Measurements from ENCODE around the gene SEPTIN7.

Gene SEPTIN7

DNA sequence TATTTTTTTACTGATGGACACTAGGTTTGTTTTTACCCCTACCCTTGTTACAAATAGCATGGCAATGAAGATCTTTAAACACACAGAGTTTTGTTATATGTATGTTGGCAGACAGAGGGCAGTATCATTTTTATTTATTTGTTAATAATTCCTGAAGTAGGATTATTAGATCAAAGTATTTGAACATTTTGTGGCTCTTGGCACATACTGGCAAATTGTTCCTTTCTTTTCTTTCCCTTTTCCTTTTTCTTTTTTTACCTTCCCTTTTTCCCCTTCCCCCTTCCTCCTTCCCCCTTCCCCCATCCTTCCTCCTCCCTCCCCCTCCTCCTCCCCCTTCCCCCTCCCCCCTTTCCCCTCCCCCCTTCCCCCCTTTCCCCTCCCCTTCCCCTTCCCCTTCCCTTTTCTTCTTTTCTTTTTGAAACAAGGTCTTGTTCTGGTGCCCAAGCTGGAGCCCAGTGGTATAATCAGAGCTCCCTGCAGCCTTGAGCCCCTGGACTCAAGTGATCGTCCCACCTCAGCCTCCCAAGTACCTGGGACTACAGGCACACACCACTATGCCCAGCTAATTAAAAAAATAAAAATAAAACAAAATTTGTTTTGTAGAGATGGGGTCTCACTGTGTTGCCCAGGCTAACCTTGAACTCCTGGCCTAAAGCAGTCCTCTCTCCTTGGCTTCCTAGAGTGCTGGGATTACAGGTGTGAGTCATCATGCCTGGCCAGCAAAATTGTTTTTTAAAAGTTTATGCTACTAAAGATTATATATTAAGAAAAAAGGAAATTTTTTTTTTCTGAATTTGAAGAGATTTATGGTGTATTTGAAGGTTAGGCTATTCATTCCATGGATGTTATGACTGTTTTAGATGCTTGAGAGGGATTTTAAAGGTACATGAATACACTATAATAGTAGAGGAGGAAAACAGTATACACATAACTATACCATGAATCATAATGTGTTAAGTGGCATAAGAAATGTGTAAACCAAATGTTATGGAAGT lies 39.3 kb downstream of the SEPTIN7 start:
- DNase-seq (ENCODE audit: low read depth) = peak; percentile 40

DNA sequence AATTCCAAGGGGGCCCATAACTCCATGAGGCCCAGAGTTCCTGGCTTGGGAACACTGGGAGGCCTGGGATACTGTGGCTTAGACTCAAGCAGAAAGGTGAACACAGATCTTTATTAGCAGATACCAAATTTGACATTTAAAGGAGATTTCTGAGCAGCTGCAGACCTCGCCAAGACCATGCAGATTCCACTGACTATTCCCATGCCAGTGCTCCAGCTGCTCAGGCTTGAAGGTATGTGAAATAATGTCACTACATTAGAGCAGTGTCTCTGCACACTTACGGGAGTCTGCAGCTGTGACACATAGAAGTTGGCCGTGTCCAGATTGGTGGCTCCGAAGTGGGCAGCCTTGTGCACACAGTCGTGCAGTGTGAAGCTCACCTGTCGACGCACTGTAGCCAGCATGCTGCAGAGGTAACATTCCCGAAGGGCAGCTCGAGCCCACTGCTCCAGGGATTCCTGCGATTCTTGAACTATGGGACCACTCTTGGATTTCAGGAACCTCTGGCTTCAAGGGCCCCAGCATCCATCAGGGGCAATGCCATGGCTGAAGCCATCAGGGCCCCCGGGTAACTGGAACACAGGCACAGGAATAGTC lies 46.1 kb downstream of the SEPTIN7 start:
- DNase-seq (ENCODE audit: low read depth) = no peak

DNA sequence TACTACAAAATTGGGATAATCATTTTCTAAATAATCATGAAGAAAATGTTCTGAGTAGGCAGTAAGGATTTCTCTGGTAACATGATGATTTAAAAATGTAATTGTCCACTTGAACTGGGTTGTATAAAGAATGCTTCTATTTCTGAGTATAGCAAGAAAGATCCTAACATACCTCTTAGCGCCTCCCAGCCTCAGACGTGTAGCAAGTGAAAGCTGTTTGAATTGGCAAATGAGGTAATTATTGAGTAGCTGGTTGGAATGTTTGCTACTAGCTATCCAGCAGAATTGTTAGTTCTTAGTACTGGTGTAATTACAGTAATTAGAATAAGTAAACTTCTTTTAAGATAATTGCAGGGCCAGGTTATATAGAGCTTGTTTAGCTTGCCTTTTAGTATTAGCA lies 47.9 kb downstream of the SEPTIN7 start:
- no peak for DNase-seq (ENCODE audit: low read depth)

DNA sequence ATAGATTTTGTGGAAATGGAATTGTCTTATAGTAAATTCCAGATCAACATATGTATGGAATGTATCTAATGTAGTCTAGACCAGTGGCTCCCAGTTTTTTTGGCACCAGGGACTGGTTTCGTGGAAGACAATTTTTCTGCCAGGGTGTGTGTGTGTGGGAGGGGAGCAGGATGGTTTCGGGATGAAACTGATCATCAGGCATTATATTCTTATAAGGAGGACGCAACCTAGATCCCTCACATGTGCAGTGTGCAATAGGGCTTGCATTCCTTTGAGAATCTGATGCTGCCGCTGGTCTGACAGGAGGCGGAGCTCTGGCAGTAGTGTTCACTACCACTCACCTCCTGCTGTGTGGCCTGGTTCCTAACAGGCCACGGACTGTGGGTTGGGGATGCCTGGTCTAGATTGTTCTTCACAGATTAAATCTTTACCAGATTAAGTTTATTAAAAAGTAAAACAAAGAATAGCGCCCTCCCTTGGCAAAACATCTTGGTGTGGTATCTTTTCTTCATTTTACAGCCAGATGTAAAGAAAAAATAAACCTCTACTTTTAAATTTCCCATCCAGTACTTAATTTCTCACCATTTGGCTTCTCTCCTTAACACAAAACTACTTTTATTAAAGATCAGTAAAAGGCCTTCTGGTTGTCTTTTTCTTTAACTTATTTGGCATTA lies 48.4 kb downstream of the SEPTIN7 start:
- no peak for DNase-seq (ENCODE audit: low read depth)

DNA sequence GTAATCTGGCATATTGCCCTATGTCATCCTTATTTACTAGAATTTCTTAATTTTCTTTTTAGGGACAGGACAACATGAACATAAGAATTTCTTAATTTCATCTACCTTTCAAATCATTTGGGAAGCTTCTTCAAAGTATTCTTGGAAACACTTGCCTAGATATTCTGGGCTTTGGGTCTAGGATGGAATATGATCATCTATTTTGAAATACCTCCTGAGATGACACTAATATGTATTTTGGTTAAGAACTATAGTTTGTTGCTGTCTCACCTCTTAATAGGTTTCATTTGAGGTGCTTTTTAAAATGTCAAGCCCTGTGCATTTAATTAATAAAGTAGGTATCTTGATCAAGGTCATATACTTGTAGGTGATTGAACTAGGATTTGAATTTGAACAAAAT lies 49.1 kb downstream of the SEPTIN7 start:
- DNase-seq (ENCODE audit: low read depth) = no peak
